NOMO-1 (cell line): ENCODE measurements around the gene DNTTIP2.
"Not testable (repeated sequence)": the region's sequence is repeated elsewhere in the genome, so short reads cannot be mapped to it uniquely, and the experiment has no call there.

Source experiments
- DNase-seq, 2 experiments: peaks; one replicate each; lab custom pipeline; 2025; ENCODE audit not compliant: unreplicated experiment in 2 of 2; lab: John Stamatoyannopoulos, UW

DNTTIP2 gene, protein sequence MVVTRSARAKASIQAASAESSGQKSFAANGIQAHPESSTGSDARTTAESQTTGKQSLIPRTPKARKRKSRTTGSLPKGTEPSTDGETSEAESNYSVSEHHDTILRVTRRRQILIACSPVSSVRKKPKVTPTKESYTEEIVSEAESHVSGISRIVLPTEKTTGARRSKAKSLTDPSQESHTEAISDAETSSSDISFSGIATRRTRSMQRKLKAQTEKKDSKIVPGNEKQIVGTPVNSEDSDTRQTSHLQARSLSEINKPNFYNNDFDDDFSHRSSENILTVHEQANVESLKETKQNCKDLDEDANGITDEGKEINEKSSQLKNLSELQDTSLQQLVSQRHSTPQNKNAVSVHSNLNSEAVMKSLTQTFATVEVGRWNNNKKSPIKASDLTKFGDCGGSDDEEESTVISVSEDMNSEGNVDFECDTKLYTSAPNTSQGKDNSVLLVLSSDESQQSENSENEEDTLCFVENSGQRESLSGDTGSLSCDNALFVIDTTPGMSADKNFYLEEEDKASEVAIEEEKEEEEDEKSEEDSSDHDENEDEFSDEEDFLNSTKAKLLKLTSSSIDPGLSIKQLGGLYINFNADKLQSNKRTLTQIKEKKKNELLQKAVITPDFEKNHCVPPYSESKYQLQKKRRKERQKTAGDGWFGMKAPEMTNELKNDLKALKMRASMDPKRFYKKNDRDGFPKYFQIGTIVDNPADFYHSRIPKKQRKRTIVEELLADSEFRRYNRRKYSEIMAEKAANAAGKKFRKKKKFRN

GRCh38 chr1:93878889-93879586, at the start of gene DNTTIP2:
DNTTIP2 (minus strand) TSS chr1:93879206; CDS start chr1:93879148, 58 bp downstream.
- DNase-seq, result peak; percentile 86 to 90

- no peak for DNase-seq
These were observed 46.2 kb upstream of the DNTTIP2 start for GRCh38 chr1:93925206-93925605.

GRCh38 chr1:93919780-93920179, 40.8 kb upstream of the DNTTIP2 start:
- DNase-seq, result no peak

DNA sequence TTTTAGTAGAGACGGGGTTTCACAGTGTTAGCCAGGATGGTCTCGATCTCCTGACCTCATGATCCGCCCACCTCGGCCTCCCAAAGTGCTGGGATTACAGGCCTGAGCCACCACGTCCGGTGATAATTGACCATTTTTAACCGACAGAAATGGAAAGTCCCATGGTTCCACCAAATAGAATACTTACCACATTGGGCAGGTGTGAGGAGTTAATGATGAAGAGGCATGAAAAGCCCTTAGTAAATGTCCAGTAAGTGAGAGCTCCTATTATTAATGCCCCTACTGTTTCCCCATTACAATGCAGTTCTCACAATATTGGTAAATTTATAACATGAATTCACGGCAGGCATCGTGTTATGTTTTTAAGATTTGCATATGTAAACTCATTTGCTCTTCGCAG, 38.3 kb upstream of the DNTTIP2 start:
- DNase-seq, result no peak

GRCh38 chr1:93910880-93911279, 31.9 kb upstream of the DNTTIP2 start:
- not testable (repeated sequence) for DNase-seq

GRCh38 chr1:93910305-93910704, 31.3 kb upstream of the DNTTIP2 start:
- DNase-seq, result no peak

- DNase-seq, result peak; percentile 86 to 96
These were observed 30.4 kb upstream of the DNTTIP2 start, which contains the start of gene GCLM for GRCh38 chr1:93909146-93910050. GCLM (minus strand) TSS chr1:93909430; CDS start chr1:93909163, 267 bp downstream.

DNA sequence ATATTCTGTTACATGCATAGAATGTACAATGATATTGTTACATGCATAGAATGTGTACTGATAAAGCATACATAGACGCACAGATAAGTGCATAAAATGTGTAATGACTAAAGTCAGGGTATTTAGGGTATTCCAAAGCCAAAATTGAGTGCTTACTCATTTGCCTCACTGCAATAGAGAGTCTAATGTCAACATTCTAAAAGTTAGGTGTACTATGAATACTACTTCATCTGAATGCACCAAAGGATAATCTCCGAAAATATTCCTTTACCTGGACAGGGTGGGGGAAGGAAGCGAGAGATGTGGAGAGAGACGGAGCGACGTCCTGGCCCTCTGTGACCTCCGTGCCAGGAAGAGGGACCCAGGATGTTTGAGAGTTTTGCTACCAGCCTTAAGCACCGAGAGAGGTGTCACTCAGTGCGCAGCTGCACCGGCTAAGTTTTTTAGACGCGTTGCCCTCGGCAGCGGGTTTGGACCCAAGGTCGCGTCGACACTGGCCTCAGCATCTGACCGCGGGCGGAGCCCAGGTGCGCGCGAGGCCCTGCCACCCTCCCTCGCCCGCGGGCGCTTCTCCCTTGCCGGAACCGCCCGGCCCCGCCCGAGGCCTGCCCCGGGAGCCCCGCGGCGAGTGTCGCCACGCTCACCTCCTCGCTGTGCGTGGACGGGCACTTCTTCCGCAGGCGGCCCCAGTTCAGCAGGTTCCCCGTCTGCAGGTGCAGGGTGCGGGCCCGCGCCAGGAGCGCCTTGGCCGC, 29.6 kb upstream of the DNTTIP2 start:
- DNase-seq, result peak in 1 of 2 experiments; percentile 30

DNA sequence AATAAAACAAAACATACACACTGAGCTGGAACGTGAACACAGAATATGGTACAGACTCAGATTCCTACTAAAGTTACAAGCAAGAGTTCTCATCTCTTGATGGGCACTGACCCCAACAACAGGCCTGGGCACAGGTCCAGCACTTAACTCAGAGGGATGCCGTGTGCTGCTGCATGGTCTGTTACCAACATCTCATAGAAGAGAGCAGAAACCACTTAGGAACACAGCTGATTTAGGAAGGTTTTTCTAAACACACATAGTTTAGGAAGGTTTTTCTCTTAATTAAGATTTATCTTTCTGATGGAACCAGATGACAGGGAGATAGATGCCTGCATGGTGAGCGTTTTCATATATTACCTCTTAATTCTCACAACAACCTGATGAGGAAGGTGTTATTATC, 28.7 kb upstream of the DNTTIP2 start:
- no peak for DNase-seq

GRCh38 chr1:93906480-93906879, 27.5 kb upstream of the DNTTIP2 start:
- DNase-seq, result no peak

DNA sequence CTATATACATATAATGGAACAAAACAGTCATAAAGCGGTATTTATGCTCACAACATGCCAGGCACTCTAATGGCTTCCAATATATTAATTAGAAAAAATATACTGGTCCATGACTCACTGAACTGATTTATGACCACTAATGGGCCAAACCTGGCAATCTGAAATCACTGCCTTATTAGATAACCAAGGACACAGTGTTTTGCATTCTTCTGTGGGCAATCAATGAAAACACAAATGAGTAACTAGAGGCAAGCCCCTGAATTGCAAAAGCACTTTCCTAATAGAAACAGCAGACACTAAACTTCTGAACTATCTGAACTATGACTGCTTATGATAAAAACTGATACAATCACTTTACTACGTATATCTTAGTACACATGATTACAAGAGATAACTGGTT, 26.7 kb upstream of the DNTTIP2 start:
- DNase-seq, result no peak

GRCh38 chr1:93905051-93905450, 26.0 kb upstream of the DNTTIP2 start:
- DNase-seq, result no peak

GRCh38 chr1:93904228-93904627, 25.2 kb upstream of the DNTTIP2 start:
- DNase-seq, result peak; percentile 38 to 87

DNA sequence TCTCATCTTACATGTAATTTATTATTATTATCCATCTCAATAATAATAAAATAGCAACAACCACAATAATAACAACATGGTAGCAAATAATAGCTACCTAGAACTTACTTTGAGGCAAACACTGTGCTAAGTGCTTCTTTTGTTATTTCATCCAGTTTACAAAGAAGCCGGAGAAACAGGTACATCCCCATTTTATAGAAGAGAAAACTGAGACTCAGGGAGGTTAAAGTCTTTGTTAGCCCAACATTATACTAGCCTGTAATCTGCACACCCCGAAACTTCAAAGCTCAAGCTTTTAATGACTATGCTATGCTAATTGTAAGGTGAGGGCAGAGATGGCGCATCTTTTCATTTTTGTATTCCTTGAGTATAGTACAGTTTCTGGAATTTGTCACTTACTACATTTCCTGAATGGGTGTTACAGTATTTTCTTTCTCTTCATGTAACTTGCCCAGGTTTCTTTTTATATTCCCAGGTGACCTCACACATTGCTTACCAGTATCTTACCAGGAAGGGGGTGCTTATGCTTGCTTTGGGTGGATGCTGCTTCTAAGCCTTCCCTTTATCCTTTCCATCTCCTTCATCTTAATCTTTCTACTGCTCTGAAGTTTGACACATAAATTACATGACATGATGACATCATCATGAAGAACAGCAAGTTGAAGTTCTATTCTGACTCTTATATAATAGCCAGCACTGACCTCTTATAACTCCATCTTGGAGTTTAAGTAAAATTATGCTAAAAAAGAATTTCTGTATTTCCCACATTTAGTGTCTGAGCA, 21.9 kb upstream of the DNTTIP2 start:
- no peak for DNase-seq

DNA sequence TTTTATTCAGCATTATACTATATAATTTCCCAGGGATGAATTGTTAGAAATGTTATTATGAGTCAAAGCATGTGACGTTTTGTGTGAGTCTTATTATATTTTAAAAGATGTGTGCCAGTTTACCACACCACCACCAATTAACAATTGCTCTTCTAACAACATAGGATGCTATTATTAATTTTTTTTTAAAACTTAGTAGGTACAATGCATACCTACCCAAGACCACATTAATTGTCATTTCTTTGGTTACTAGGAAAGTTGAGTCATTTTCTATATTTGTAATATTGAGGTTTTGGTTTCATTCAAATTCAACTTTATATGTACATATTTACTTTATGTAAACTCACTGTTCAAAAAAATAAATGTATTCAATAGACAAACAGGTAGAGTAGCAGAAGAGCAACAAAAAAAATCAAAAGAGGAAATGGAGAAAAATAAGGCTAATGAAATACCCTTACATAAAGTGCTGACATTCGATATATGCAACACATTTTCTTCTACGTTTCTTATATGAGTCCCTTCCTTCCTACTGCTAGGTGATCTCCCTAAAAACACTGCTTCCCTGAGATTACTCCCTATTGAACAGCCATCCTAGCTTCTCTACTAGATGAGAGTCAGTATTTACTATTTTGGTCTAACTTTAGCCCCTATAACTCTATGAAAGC, 20.7 kb upstream of the DNTTIP2 start:
- no peak for DNase-seq

DNA sequence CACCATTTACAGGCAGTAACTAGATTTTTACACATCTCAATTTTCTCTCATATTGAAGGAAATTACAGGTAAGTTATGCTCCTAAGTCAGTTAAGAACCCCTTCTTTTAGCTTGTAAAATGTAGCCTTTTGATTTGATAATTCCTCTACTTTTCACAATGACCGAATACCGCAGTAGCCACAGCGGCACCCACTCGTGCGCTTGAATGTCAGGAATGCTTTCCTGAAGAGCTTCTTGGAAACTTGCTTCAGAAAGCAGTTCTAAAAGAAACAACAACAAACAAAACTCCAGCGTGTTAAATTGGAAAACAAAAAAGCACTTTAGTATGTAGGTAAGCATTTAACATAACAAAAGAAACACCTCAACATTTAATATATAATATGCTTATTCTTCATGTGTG, 9.9 kb upstream of the DNTTIP2 start:
- no peak for DNase-seq

- DNase-seq, result no peak
These were observed 3.3 kb upstream of the DNTTIP2 start for GRCh38 chr1:93882269-93882668.

GRCh38 chr1:93880731-93881130, 1.7 kb upstream of the DNTTIP2 start:
- no peak for DNase-seq
